ENCODE data around the gene NOTUM.

The NOTUM gene

DNA sequence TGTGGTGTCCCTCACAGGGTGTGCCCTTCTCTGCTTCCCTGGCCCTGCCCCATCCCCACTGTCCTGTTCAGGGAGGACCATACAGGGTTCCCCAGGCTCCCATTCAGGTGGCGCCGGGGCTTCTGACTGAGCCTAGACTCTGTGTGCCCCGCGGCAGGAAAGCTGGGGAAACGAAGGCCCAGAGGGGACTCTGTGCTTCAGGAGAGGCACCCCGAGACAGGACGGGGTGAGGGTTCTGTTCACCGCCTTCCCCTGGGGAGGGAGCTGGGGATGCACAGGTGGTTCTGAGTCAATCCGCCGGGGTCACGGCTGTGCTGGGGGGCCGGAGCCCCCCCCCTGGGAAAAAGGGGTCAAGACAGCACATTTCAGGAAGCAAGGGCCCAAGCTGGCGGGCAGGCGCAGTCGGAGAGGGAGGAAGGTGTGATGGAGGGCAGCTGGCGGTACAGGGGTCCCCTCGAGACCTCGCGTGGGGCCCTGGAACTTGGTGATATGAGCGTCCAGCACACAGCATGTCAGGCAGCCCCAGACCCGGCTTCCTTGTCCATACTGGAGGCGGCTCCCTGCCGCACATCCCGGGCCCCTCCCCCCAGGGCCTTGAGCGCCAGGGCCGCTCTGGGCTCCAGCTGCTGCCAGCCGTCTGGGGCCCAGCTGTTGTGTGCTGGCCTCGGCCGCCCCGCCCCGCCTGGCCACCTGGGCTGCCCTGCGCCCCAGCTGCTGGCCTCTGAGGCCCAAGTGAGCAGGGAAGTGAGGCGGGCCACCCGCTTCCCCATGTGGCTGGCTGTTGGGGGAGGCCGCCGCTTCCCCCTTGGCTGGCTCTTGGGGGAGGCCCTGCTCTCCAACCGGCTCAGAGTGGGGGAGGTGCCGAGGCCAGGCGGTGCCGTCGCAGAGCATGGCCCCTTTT, 5.6 kb upstream of the NOTUM start:
- TF ChIP-seq, protein P1, sequence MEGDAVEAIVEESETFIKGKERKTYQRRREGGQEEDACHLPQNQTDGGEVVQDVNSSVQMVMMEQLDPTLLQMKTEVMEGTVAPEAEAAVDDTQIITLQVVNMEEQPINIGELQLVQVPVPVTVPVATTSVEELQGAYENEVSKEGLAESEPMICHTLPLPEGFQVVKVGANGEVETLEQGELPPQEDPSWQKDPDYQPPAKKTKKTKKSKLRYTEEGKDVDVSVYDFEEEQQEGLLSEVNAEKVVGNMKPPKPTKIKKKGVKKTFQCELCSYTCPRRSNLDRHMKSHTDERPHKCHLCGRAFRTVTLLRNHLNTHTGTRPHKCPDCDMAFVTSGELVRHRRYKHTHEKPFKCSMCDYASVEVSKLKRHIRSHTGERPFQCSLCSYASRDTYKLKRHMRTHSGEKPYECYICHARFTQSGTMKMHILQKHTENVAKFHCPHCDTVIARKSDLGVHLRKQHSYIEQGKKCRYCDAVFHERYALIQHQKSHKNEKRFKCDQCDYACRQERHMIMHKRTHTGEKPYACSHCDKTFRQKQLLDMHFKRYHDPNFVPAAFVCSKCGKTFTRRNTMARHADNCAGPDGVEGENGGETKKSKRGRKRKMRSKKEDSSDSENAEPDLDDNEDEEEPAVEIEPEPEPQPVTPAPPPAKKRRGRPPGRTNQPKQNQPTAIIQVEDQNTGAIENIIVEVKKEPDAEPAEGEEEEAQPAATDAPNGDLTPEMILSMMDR (IDR thresholded peaks at IDR 0.05; ENCODE audit: extremely low read depth, insufficient read depth, missing control alignments) = no peak
- peak; percentile 63 for DNase-seq (ENCODE audit: low spot score)
- in situ Hi-C loops (cut with MboI; ENCODE audit: low pct_unique_long_range_greater_than_20kb, low sequenced_read_pairs, unreplicated experiment) = no loop called here

GRCh38 chr17:81964081-81964849, 3.3 kb upstream of the NOTUM start:
- no peak for DNase-seq (ENCODE audit: low spot score)
- TF ChIP-seq, protein P1 (IDR thresholded peaks at IDR 0.05; ENCODE audit: extremely low read depth, insufficient read depth, missing control alignments) = no peak
- in situ Hi-C loops (cut with MboI; ENCODE audit: low pct_unique_long_range_greater_than_20kb, low sequenced_read_pairs, unreplicated experiment) = no loop called here

GRCh38 chr17:81962499-81963441, 1.8 kb upstream of the NOTUM start:
- in situ Hi-C loops (cut with MboI; ENCODE audit: low pct_unique_long_range_greater_than_20kb, low sequenced_read_pairs, unreplicated experiment) = no loop called here
- TF ChIP-seq, protein P1 (IDR thresholded peaks at IDR 0.05; ENCODE audit: extremely low read depth, insufficient read depth, missing control alignments) = no peak
- no peak for DNase-seq (ENCODE audit: low spot score)

GRCh38 chr17:81961521-81962498, 823 bp upstream of the NOTUM start:
- in situ Hi-C loops (cut with MboI; ENCODE audit: low pct_unique_long_range_greater_than_20kb, low sequenced_read_pairs, unreplicated experiment) = no loop called here
- TF ChIP-seq, protein P1 (IDR thresholded peaks at IDR 0.05; ENCODE audit: extremely low read depth, insufficient read depth, missing control alignments) = no peak
- no peak for DNase-seq (ENCODE audit: low spot score)

DNA sequence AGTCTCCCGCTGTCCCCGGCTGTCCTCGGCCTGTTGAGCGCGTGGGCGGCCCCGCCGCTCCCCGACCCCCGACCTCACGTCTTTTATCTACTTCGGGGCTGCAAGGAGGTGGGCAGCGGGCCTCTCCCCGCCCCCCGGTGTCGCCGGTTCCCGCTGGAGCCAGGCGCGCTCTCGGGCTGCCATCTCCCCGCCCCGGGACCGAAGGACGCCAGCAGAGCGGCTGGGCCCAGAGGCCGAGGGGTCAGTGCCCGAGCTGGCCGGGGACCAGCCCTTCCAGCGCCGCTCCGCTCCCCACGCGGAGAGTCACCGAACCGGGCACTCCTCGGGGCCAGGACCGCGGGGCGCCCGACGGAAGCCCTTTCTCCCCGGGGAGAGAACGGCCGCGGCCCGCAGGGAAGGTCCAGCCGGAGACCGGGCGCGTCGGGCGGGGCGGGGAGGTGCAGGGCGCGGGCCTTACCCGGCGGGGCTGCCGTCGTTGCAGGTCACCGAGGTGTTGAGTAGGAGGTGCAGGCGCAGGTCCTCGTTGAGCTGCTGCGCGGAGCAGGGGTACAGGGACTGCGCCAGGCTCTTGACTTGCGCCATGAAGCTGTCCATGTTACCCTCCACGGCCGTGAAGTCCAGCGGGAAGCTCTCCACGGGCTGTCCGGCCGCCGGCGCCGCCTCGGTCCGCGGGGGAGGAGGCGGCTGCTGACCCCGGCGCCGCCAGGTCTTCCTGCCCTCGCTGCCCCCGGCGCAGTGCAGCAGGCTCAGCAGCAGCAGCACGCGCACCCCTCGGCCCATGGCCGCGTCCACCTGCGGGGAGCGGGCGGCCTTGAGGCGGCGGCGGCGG, 643 bp downstream of the NOTUM start:
- in situ Hi-C loops (cut with MboI; ENCODE audit: low pct_unique_long_range_greater_than_20kb, low sequenced_read_pairs, unreplicated experiment) = no loop called here
- TF ChIP-seq, protein P1 (IDR thresholded peaks at IDR 0.05; ENCODE audit: extremely low read depth, insufficient read depth, missing control alignments) = no peak
- DNase-seq (ENCODE audit: low spot score) = no peak
